ENCODE results near the gene KRT33A.

KRT33A gene

GRCh38 chr17:41331606-41332005 lies 19.0 kb downstream of the KRT33A start:
- Histone ChIP-seq H2AFZ (ENCODE audit: low read length) (no peak overlapping the region), H3K36me3 (ENCODE audit: insufficient read depth, low read length) (no peaks in the 10 kb centered on the region), H3K9ac (ENCODE audit: low read length) (no peak overlapping the region), H4K20me1 (ENCODE audit: insufficient read depth, low read length) (no peaks in the 10 kb centered on the region), H3K9me3 (ENCODE audit: low read length) (no peaks in the 10 kb centered on the region), H3K27me3 (ENCODE audit: insufficient read depth, low read length) (no peaks in the 10 kb centered on the region), H3K4me1 (ENCODE audit: insufficient read depth, low read length, severe bottlenecking) (no peaks in the 10 kb centered on the region), H3K4me2 (ENCODE audit: low read length) (no peak overlapping the region), H3K79me2 (ENCODE audit: insufficient read depth, low read length) (no peaks in the 10 kb centered on the region), H3K4me3 (ENCODE audit: low read depth, low read length, poor library complexity, severe bottlenecking) (no peak overlapping the region), H3K9me2 (ENCODE audit: low read depth, low read length) (no peaks in the 10 kb centered on the region), H3F3A (ENCODE audit: insufficient read depth, low read length) (no peaks in the 10 kb centered on the region), H3K27ac (ENCODE audit: low read depth, low read length, poor library complexity, severe bottlenecking) (no peak overlapping the region)
- no peak for TF ChIP-seq CTCF (IDR thresholded peaks at IDR 0.05; ENCODE audit: low read length)

- Histone ChIP-seq H3K4me2 (ENCODE audit: low read length) (no peak overlapping the region), H3F3A (ENCODE audit: insufficient read depth, low read length) (no peaks in the 10 kb centered on the region), H3K4me3 (ENCODE audit: low read depth, low read length, poor library complexity, severe bottlenecking) (no peak overlapping the region), H2AFZ (ENCODE audit: low read length) (no peak overlapping the region), H3K27me3 (ENCODE audit: insufficient read depth, low read length) (no peaks in the 10 kb centered on the region), H3K79me2 (ENCODE audit: insufficient read depth, low read length) (no peaks in the 10 kb centered on the region), H3K36me3 (ENCODE audit: insufficient read depth, low read length) (no peaks in the 10 kb centered on the region), H4K20me1 (ENCODE audit: insufficient read depth, low read length) (no peaks in the 10 kb centered on the region), H3K9me3 (ENCODE audit: low read length) (no peaks in the 10 kb centered on the region), H3K27ac (ENCODE audit: low read depth, low read length, poor library complexity, severe bottlenecking) (no peak overlapping the region), H3K4me1 (ENCODE audit: insufficient read depth, low read length, severe bottlenecking) (no peaks in the 10 kb centered on the region), H3K9ac (ENCODE audit: low read length) (no peak overlapping the region), H3K9me2 (ENCODE audit: low read depth, low read length) (no peaks in the 10 kb centered on the region)
- TF ChIP-seq CTCF (IDR thresholded peaks at IDR 0.05; ENCODE audit: low read length) (peak; percentile 31; the same call in 1 of the 2 replicates), EZH2 (IDR thresholded peaks at IDR 0.05; ENCODE audit: borderline replicate concordance, low read length) (no peak)
Observed at GRCh38 chr17:41329279-41329948, 21.2 kb downstream of the KRT33A start.

- Histone ChIP-seq H3K4me2 (ENCODE audit: low read length) (no peak overlapping the region), H3F3A (ENCODE audit: insufficient read depth, low read length) (no peaks in the 10 kb centered on the region), H3K79me2 (ENCODE audit: insufficient read depth, low read length) (no peaks in the 10 kb centered on the region)
Observed at GRCh38 chr17:41328207-41328606, 22.4 kb downstream of the KRT33A start.

More at GRCh38 chr17:41328207-41328606, 22.4 kb downstream of the KRT33A start:
- Histone ChIP-seq H3K4me1 (ENCODE audit: insufficient read depth, low read length, severe bottlenecking) (no peaks in the 10 kb centered on the region), H3K9ac (ENCODE audit: low read length) (no peak overlapping the region), H3K36me3 (ENCODE audit: insufficient read depth, low read length) (no peaks in the 10 kb centered on the region), H3K27ac (ENCODE audit: low read depth, low read length, poor library complexity, severe bottlenecking) (no peak overlapping the region), H3K9me3 (ENCODE audit: low read length) (no peaks in the 10 kb centered on the region), H3K27me3 (ENCODE audit: insufficient read depth, low read length) (no peaks in the 10 kb centered on the region), H2AFZ (ENCODE audit: low read length) (no peak overlapping the region), H4K20me1 (ENCODE audit: insufficient read depth, low read length) (no peaks in the 10 kb centered on the region), H3K4me3 (ENCODE audit: low read depth, low read length, poor library complexity, severe bottlenecking) (no peak overlapping the region), H3K9me2 (ENCODE audit: low read depth, low read length) (no peaks in the 10 kb centered on the region)
- no peak for TF ChIP-seq EZH2 (IDR thresholded peaks at IDR 0.05; ENCODE audit: borderline replicate concordance, low read length)
- TF ChIP-seq CTCF (IDR thresholded peaks at IDR 0.05; ENCODE audit: low read length), result no peak

All from OCI-LY1 (cell line).